K562 (cell line): ENCODE data around the gene PPAT. TPM values are rescaled to one million over a fixed set of nuclear protein-coding genes. Genes with fewer than 3 reads are reported as not detected.

ENCODE experiments used
- ADNP ChIP-seq: fragments of 200-800 bp; sonication (Bioruptor generic); IDR thresholded peaks from 2 replicates; pipeline ENCODE4 v1.6.1; 2016; ENCODE audit warnings: missing genetic modification characterization, missing compliant biosample characterization
- BDP1 ChIP-seq: IDR thresholded peaks from 3 replicates; pipeline ENCODE4 v1.6.1; 2011; ENCODE audit not compliant: insufficient read length, insufficient read depth
- C11orf30 ChIP-seq: fragments of 450-650 bp; IDR thresholded peaks from 2 replicates; pipeline ENCODE4 v1.6.1; 2016; ENCODE audit warnings: low read depth, mild to moderate bottlenecking
- CAMTA2 ChIP-seq: fragments of 250-450 bp; sonication (Bioruptor Pico); conservative IDR thresholded peaks from 2 replicates; pipeline ENCODE4 v1.5.1; 2022
- CBFA2T2 ChIP-seq: fragments of 450-650 bp; conservative IDR thresholded peaks from 2 replicates; pipeline ENCODE4 v1.6.1; 2017; ENCODE audit warnings: mild to moderate bottlenecking
- E2F6 ChIP-seq, 2 experiments: IDR thresholded peaks; 2 replicates each; pipeline ENCODE4 v1.6.1; 2011; ENCODE audit warnings: borderline replicate concordance in 1 of 2, control low read depth in 1 of 2, low read depth in 1 of 2, low read length in 1 of 2, mild to moderate bottlenecking in 1 of 2, mixed read lengths in 1 of 2, moderate library complexity in 1 of 2; ENCODE audit not compliant: insufficient read depth in 1 of 2, insufficient read length in 1 of 2, poor library complexity in 1 of 2, severe bottlenecking in 1 of 2; ENCODE audit errors: extremely low read depth in 1 of 2
- ELK3 ChIP-seq: fragments of 450-650 bp; formaldehyde crosslinking; IDR thresholded peaks from 2 replicates; pipeline ENCODE4 v1.4.0; 2020; ENCODE audit warnings: mild to moderate bottlenecking
- GATAD2B ChIP-seq: fragments of 450-650 bp; IDR thresholded peaks from 2 replicates; pipeline ENCODE4 v1.6.1; 2017; ENCODE audit warnings: mild to moderate bottlenecking, borderline replicate concordance
- HMBOX1 ChIP-seq: sonication (generic); IDR thresholded peaks from 2 replicates; pipeline ENCODE4 v1.6.1; 2016
- PRMT5 ChIP-seq: sonication (generic); formaldehyde crosslinking; IDR thresholded peaks from 2 replicates; pipeline ENCODE4 v1.5.0; 2020; ENCODE audit warnings: missing genetic modification reagents
- SMARCB1 ChIP-seq: IDR thresholded peaks from 2 replicates; pipeline ENCODE4 v1.6.1; 2011; ENCODE audit warnings: improper control_type of control experiment, low read depth; ENCODE audit not compliant: insufficient read length
- SMARCC2 ChIP-seq: fragments of 450-650 bp; IDR thresholded peaks from 2 replicates; pipeline ENCODE4 v1.6.1; 2017; ENCODE audit warnings: antibody characterized with exemption, moderate library complexity, mild to moderate bottlenecking, low read depth
- SNIP1 ChIP-seq: fragments of 450-650 bp; IDR thresholded peaks from 2 replicates; pipeline ENCODE4 v1.7.1; 2017; ENCODE audit warnings: low read depth, mild to moderate bottlenecking
- THRAP3 ChIP-seq: fragments of 450-650 bp; IDR thresholded peaks from 2 replicates; pipeline ENCODE4 v1.6.1; 2016; ENCODE audit warnings: mild to moderate bottlenecking, inconsistent platforms, borderline replicate concordance
- TOE1 ChIP-seq, 2 experiments: fragments of 450-650 bp in 1 of 2; sonication (generic) in 1 of 2; formaldehyde crosslinking in 1 of 2; IDR thresholded peaks; 2 replicates each; pipeline versions ENCODE4 v1.7.1 to v1.8.0; 2016 to 2022; ENCODE audit warnings: borderline replicate concordance in 2 of 2, mild to moderate bottlenecking in 2 of 2, antibody characterized with exemption in 1 of 2, inconsistent platforms in 1 of 2, low read depth in 1 of 2, missing genetic modification reagents in 1 of 2, moderate library complexity in 1 of 2
- ZBED1 ChIP-seq: IDR thresholded peaks from 2 replicates; pipeline ENCODE4 v1.6.1; 2014
- ZBTB1 ChIP-seq: sonication (generic); formaldehyde crosslinking; IDR thresholded peaks from 2 replicates; pipeline ENCODE4 v1.8.1; 2023; ENCODE audit warnings: missing genetic modification reagents, low read depth, mild to moderate bottlenecking, borderline replicate concordance
- ZBTB2 ChIP-seq: fragments of 450-650 bp; IDR thresholded peaks from 2 replicates; pipeline ENCODE4 v1.6.1; 2016; ENCODE audit warnings: antibody characterized with exemption
- ZC3H8 ChIP-seq: fragments of 450-650 bp; IDR thresholded peaks from 2 replicates; pipeline ENCODE4 v1.6.1; 2017
- ZNF354B ChIP-seq: fragments of 250-450 bp; sonication (Bioruptor Pico); IDR thresholded peaks from 2 replicates; pipeline ENCODE4 v1.4.0; 2020
- ZNF778 ChIP-seq: fragments of 450-650 bp; formaldehyde crosslinking; IDR thresholded peaks from 2 replicates; pipeline ENCODE4 v1.4.0; 2020; ENCODE audit warnings: mild to moderate bottlenecking, moderate library complexity
- ZNF79 ChIP-seq: fragments of 250-450 bp; sonication (Bioruptor Pico); IDR thresholded peaks from 2 replicates; pipeline ENCODE4 v1.4.0; 2020; ENCODE audit warnings: low read depth, mild to moderate bottlenecking, moderate library complexity
- polyA plus RNA-seq, 8 experiments: library from polyadenylated mRNA; depleted of rRNA in 4 of 8; stranded (reverse) in 5 of 8; unstranded in 3 of 8; fragments of >200 nt; fragmentation: Nextera tagmentation in 2 of 8; fragmentation: Illumina TruSeq in 1 of 8; extraction: Ambion mirVana in 2 of 8; extraction: Trizol in 1 of 8; gene quantifications; 2 replicates each; pipeline versions ENCODE4 v1.2.1 to v1.2.3, GENCODE V29; 2011 to 2014; ENCODE audit warnings: inconsistent platforms in 1 of 8, missing spikeins in 1 of 8
- total RNA-seq, 7 experiments: library from RNA; depleted of rRNA in 6 of 7; stranded (reverse); fragments of >200 nt in 6 of 7; fragmentation: Illumina TruSeq in 2 of 7; extraction: Trizol in 2 of 7; gene quantifications; 2 replicates each; pipeline versions ENCODE4 v1.2.1 to v1.2.3, GENCODE V29; 2011 to 2021; ENCODE audit warnings: low replicate concordance in 1 of 7

The PPAT gene
- total and polyA plus RNA-seq, 9 of the 15 experiments (the other 6 are each of a cell fraction or from before 2014, with no cell fraction given) = 36.2 to 75.8 (median 55.5) TPM

GRCh38 chr4:56387023-56388001 lies 48.1 kb downstream of the PPAT start, which contains the start of gene AASDH (continued):
- TF ChIP-seq ZBTB2 (0 out of 2 replicates have a peak, but pooled peaks have one; percentile 20), THRAP3 (0 out of 2 replicates have a peak, but pooled peaks have one; percentile 41), HMBOX1 (no peak), ZBED1 (peak; percentile 25; the same call in 1 of the 2 replicates), SMARCC2 (no peak; the same call in 1 of the 2 replicates), ELK3 (CRISPR knock-in tag) (no peak), SMARCB1 (no peak), C11orf30 (peak; percentile 93), TOE1 (IDR thresholded peaks at IDR 0.05; ENCODE audit: borderline replicate concordance) (peak; percentile 75; the same call in 1 of the 2 replicates), TOE1 (CRISPR knock-in tag; IDR thresholded peaks at IDR 0.05; ENCODE audit: borderline replicate concordance, low read depth) (no peak), ZNF778 (CRISPR knock-in tag) (no peak), BDP1 (no peak), ZBTB1 (CRISPR knock-in tag) (peak; percentile 59; the same call in 1 of the 2 replicates), CAMTA2 (CRISPR knock-in tag) (no peak), PRMT5 (CRISPR knock-in tag) (no peak), GATAD2B (0 out of 2 replicates have a peak, but pooled peaks have one; percentile 35), ADNP (tag) (no peak), ZNF79 (CRISPR knock-in tag) (no peak), SNIP1 (no peak), CBFA2T2 (no peak), E2F6 (IDR thresholded peaks at IDR 0.05; ENCODE audit: borderline replicate concordance in 1 of 2, extremely low read depth in 1 of 2, insufficient read depth in 1 of 2, insufficient read length in 1 of 2, low read depth in 1 of 2, low read length in 1 of 2, poor library complexity in 1 of 2, severe bottlenecking in 1 of 2) (peak; percentile 28 to 60), ZNF354B (no peak), ZC3H8 (no peak; the same call in 1 of the 2 replicates)
